Measurements from ENCODE around the gene KYAT1. TPM values are rescaled to one million over a fixed set of nuclear protein-coding genes. Genes with fewer than 3 reads are reported as not detected.

KYAT1 gene
- total RNA-seq, 2 donors from 2014 or later: 13.6 to 25.3 TPM

GRCh38 chr9:128807827-128808226, 73.9 kb downstream of the KYAT1 start:
- 88 to 96% methylated on average over 5 to 14 of the region's 14 CpGs for WGBS, 2 experiments (ENCODE audit: insufficient coverage in 1 of 2, insufficient read length in 1 of 2)
- TF ChIP-seq, protein P1, sequence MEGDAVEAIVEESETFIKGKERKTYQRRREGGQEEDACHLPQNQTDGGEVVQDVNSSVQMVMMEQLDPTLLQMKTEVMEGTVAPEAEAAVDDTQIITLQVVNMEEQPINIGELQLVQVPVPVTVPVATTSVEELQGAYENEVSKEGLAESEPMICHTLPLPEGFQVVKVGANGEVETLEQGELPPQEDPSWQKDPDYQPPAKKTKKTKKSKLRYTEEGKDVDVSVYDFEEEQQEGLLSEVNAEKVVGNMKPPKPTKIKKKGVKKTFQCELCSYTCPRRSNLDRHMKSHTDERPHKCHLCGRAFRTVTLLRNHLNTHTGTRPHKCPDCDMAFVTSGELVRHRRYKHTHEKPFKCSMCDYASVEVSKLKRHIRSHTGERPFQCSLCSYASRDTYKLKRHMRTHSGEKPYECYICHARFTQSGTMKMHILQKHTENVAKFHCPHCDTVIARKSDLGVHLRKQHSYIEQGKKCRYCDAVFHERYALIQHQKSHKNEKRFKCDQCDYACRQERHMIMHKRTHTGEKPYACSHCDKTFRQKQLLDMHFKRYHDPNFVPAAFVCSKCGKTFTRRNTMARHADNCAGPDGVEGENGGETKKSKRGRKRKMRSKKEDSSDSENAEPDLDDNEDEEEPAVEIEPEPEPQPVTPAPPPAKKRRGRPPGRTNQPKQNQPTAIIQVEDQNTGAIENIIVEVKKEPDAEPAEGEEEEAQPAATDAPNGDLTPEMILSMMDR (conservative IDR thresholded peaks at IDR 0.05): no peak
- no peaks in the 10 kb centered on the region for H3K9me3 Mint-ChIP-seq
- peaks cover 32% of the 10 kb centered on the region for H3K36me3 ChIP-seq (ENCODE audit: control insufficient read depth, insufficient read depth, low read length)
- no peak overlapping the region for H3K4me3 Mint-ChIP-seq
- no peaks in the 10 kb centered on the region for H3K4me1 ChIP-seq (ENCODE audit: control insufficient read depth, insufficient read depth, low read length)
- H3K4me1 Mint-ChIP-seq: no peaks in the 10 kb centered on the region
- peaks cover 22% of the 10 kb centered on the region for H3K36me3 Mint-ChIP-seq (ENCODE audit: low read depth)
- H3K27ac Mint-ChIP-seq: no peak overlapping the region
- DNase-seq: no peak
- no peak overlapping the region for H3K4me3 ChIP-seq (ENCODE audit: low read length)
- no peaks in the 10 kb centered on the region for H3K27me3 Mint-ChIP-seq (ENCODE audit: insufficient read depth)
- H3K9ac ChIP-seq (ENCODE audit: extremely low read depth, low read length, poor library complexity, severe bottlenecking): no peak overlapping the region
- no peak overlapping the region for H3K27ac ChIP-seq (ENCODE audit: low read depth, low read length)
- no peaks in the 10 kb centered on the region for H3K27me3 ChIP-seq (ENCODE audit: control insufficient read depth, insufficient read depth, low read length, poor library complexity, severe bottlenecking)
- H3K9me3 ChIP-seq (ENCODE audit: control insufficient read depth, low read length): no peaks in the 10 kb centered on the region

DNA sequence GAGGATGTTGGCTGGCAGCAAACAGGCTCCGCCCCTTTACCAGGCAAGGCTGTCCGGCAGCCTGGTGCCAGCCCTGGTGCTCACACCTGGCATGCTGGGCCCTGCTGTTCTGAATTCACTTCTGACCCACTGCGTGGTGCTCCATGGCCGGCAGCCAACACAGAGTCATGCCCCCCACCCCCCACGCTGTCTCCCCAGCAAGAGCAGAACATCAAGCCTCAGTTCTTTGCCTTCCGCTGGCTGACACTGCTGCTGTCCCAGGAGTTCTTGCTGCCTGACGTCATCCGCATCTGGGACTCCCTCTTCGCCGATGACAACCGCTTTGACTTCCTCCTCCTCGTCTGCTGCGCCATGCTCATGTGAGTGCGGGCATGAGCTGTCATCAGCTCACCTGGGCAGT, 76.1 kb downstream of the KYAT1 start:
- Mint-ChIP-seq H3K9me3 (no peaks in the 10 kb centered on the region), H3K4me1 (no peaks in the 10 kb centered on the region), H3K4me3 (no peak overlapping the region), H3K27me3 (ENCODE audit: insufficient read depth) (no peaks in the 10 kb centered on the region), H3K36me3 (ENCODE audit: low read depth) (peaks cover 37% of the 10 kb centered on the region), H3K27ac (no peak overlapping the region)
- no peaks in the 10 kb centered on the region for H3K4me1 ChIP-seq (ENCODE audit: control insufficient read depth, insufficient read depth, low read length)
- TF ChIP-seq, protein P1 (conservative IDR thresholded peaks at IDR 0.05): no peak
- no peaks in the 10 kb centered on the region for H3K9me3 ChIP-seq (ENCODE audit: control insufficient read depth, low read length)
- peaks cover 44% of the 10 kb centered on the region for H3K36me3 ChIP-seq (ENCODE audit: control insufficient read depth, insufficient read depth, low read length)
- H3K27me3 ChIP-seq (ENCODE audit: control insufficient read depth, insufficient read depth, low read length, poor library complexity, severe bottlenecking): no peaks in the 10 kb centered on the region
- no peak overlapping the region for H3K9ac ChIP-seq (ENCODE audit: extremely low read depth, low read length, poor library complexity, severe bottlenecking)
- WGBS, 2 experiments (ENCODE audit: insufficient coverage in 1 of 2, insufficient read length in 1 of 2): 90 to 92% methylated on average over 14 of the region's 14 CpGs
- no peak overlapping the region for H3K27ac ChIP-seq (ENCODE audit: low read depth, low read length)
- no peak for DNase-seq
- no peak overlapping the region for H3K4me3 ChIP-seq (ENCODE audit: low read length)

- TF ChIP-seq, protein P1 (conservative IDR thresholded peaks at IDR 0.05): no peak
- H3K4me3 Mint-ChIP-seq: no peak overlapping the region
- no peak overlapping the region for H3K9ac ChIP-seq (ENCODE audit: extremely low read depth, low read length, poor library complexity, severe bottlenecking)
- 95% methylated on average over 4 of the region's 4 CpGs for WGBS, 2 experiments (ENCODE audit: insufficient coverage in 1 of 2, insufficient read length in 1 of 2)
- no peak overlapping the region for H3K27ac ChIP-seq (ENCODE audit: low read depth, low read length)
- peaks cover 54% of the 10 kb centered on the region for H3K36me3 Mint-ChIP-seq (ENCODE audit: low read depth)
- no peaks in the 10 kb centered on the region for H3K9me3 ChIP-seq (ENCODE audit: control insufficient read depth, low read length)
- no peak overlapping the region for H3K4me3 ChIP-seq (ENCODE audit: low read length)
- peaks cover 65% of the 10 kb centered on the region for H3K36me3 ChIP-seq (ENCODE audit: control insufficient read depth, insufficient read depth, low read length)
- no peaks in the 10 kb centered on the region for H3K4me1 Mint-ChIP-seq
- peak overlapping the region; percentile 35 for H3K27ac Mint-ChIP-seq
- no peaks in the 10 kb centered on the region for H3K4me1 ChIP-seq (ENCODE audit: control insufficient read depth, insufficient read depth, low read length)
- no peaks in the 10 kb centered on the region for H3K9me3 Mint-ChIP-seq
- H3K27me3 Mint-ChIP-seq (ENCODE audit: insufficient read depth): no peaks in the 10 kb centered on the region
- no peaks in the 10 kb centered on the region for H3K27me3 ChIP-seq (ENCODE audit: control insufficient read depth, insufficient read depth, low read length, poor library complexity, severe bottlenecking)
- no peak for DNase-seq
Measured at GRCh38 chr9:128802482-128802881, 79.3 kb downstream of the KYAT1 start.
